ENCODE results near the gene HOXB9. TPM values are rescaled to one million over a fixed set of nuclear protein-coding genes. Genes with fewer than 3 reads are reported as not detected.

HOXB9 gene
- total RNA-seq, result not detected

DNA sequence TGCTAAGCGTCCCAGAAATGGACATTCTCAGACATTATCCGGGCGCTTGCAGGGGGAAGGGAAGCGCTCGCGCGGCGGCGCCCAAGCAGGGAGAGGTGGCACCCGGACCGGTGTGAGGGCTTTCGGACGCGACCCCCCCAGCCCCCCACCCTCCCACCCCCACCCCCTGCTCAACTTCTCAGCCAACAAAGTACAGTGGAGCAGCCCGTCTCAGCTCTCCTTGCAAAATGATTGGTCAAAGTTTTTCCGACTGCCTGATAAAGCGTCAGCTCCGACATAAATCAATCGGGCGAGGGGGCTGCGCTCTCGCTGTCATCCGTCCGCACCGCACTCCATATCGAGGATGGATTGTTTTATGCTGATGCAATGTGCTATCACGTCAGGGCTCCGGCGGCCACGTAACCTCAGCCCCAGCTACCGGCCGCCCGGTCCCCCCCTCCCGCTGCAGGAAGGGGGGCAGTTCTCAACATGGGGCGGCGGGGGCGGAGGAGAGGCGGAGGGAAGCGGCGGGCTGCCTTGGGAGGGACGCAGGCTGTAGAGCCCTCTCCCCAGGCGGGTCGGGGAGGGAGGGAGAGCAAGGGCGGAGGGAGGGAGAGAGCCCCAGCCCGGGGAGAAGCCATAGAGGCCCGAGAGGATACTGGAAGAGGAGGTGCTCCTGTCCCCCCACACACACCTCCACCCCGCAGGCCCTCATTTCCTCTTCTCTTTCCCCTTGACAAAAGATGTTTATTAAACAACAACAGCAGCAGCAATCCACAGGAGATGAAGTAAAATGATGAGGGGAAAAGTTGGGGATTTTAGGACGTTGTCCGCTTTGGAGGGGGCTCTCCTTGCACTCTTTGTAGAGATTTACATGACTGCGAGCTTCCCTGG is at the start of gene HOXB9:
Gene HOXB9 (minus strand): TSS at position 114 of the 873 bp plus-strand sequence. CDS start 89 bp downstream, at position 25.
- no peak for DNase-seq

DNA sequence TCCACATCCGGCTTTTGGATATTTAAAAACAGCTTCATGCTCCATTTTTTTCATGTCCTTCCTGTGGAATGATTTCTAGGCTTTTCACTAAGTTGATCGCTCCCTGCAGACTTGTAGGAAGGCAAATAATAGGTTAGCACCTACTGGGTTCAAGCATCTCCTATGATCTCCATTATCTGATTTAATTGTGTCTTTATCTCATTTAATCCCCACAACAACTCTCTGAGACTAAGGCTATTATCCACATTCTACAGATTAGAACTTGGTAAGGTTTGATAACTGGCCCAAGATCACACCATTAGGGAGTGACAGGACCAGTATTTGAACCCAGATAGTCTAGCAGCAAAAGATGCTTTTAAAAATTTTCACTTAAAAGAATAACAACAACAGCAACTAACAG is 46.2 kb upstream of the HOXB9 start:
- DNase-seq, result no peak

- peak; percentile 88 for DNase-seq
These were observed 45.6 kb upstream of the HOXB9 start for GRCh38 chr17:48671697-48672171.

DNA sequence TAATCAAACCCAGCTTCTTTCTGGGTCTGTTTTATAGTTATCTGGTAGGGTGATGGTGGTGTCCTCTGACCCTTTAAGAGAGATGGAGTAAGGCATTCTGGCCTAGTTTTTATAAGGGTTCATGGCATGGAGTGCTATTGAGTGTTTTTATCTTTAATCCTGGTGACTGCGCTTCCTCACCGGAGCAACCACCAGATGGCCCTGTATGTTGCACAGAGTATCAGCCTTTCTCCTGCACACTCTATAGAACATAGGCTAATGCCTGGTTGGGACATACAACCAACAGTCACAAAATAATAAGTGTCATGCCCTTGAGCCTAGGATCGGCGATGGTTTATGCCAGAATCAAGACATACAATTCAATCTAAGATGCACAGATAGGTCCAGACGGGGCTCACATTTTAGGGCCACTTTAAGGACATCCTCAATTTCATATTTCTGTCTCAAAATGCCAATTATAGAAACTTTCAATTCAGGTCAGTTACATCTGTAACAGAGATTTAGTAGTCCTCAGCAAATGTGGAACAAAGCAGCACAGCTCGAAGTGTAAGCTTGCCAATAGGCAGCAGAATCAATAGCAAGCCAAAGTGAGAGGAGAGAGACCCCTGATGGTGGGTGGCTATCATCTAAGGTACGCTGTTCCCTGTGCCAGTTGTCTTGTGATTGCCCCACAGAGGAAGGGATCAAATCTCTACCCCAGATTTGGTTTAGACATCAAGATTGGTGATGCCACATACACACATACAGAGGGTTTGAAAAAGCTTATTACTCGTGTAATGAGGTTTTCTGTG is 37.2 kb upstream of the HOXB9 start:
- no peak for DNase-seq

DNA sequence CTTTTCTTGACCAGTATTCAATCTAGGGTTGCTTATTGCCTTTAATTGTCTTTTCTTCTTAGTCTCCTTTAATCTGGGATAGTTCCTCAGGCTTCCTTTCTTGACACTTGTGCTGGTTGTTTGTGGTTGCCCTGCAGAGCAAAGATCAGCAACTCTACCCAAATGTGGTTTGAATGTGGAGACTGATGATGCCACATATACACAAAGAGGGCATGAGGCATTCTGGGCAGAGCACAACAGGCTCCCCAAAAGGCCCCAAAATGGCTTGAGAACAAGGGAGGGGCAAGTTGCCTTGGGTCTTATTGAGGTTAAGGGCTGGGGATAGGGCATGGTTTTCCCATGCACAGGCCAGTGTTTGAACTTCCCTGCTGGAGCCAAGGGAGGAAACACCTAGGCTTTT is 29.8 kb upstream of the HOXB9 start:
- no peak for DNase-seq

- DNase-seq, result no peak
These were observed 23.6 kb upstream of the HOXB9 start for GRCh38 chr17:48649741-48650140.

DNA sequence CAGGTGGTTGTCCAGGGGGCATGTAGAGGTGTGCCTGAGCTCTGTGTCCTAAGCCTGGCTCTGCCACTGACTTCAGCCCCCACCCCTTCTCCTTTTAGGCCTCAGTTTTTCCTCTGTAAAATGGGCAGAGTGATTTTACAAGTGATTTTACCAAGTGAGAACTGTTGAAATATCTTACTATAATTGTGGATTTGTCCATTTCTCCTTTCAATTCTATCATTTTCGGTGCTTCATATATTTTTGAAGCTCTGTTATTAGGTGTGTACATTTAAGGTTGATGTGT is 21.7 kb upstream of the HOXB9 start:
- no peak for DNase-seq

- DNase-seq, result no peak
These were observed 21.2 kb upstream of the HOXB9 start for GRCh38 chr17:48647103-48647962.

- DNase-seq, result no peak
These were observed 20.3 kb upstream of the HOXB9 start for GRCh38 chr17:48646183-48647102.

DNA sequence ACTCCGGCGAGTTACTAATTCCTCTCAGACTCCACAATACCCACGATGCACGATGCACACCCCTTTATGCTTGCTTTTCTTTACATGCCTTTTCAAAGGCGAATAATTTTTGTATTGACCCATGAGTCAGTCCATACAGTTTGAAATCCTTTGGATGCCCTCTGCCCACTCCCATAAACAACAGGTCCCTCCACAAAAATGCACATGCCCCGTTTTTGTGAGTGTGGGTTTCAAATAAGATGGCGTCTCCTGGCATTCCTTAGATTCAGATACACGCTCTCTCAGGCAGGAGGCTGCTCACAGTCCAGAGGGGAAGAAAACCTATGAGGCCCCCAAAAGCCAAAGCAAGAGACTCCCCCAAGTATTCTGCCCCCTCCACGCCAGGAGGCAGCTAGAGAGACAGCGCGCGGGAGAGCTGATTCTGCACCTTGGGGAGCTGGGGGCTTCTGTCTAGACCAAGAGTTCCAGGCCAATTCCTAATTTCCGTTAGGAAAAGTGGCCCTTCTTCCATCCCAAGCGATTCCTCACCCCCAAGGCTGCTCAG is 19.6 kb upstream of the HOXB9 start:
- no peak for DNase-seq

- no peak for DNase-seq
These were observed 18.9 kb upstream of the HOXB9 start for GRCh38 chr17:48644910-48645557.

DNA sequence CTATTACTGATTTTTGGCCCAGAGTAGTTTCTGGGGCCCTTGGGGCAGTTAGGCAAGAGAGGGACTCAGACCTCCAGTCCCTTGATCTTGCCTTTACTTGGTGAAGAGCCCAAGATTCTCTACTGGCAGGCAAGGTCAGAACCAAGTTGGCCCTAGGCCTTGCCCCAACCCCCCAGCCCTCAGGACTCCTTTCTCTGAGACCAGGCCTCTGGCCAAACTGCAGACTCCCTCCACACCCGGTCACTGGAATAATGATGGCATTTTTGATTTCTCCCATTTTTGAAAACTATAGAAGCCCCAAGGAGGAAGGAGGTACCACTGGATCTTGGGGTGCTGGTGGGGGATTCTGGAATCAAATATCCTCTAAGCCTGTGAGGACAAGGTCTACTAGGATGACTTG is 18.0 kb upstream of the HOXB9 start:
- no peak for DNase-seq

DNA sequence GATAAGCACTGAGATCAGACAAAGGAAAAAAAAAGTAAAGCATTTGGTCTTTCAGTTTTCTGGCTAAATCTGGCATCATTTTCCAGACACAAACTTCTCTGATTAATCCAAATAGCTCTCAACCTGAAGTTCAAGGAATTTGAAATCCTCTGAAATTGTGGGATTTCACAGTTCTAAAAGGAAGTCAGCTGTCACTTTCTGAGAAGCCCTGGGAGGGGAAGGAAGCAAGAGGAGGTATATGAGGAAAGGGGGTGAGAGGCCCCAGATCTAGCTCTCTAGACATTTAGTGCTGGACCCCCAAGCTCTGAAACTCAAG is 17.5 kb upstream of the HOXB9 start:
- no peak for DNase-seq

DNA sequence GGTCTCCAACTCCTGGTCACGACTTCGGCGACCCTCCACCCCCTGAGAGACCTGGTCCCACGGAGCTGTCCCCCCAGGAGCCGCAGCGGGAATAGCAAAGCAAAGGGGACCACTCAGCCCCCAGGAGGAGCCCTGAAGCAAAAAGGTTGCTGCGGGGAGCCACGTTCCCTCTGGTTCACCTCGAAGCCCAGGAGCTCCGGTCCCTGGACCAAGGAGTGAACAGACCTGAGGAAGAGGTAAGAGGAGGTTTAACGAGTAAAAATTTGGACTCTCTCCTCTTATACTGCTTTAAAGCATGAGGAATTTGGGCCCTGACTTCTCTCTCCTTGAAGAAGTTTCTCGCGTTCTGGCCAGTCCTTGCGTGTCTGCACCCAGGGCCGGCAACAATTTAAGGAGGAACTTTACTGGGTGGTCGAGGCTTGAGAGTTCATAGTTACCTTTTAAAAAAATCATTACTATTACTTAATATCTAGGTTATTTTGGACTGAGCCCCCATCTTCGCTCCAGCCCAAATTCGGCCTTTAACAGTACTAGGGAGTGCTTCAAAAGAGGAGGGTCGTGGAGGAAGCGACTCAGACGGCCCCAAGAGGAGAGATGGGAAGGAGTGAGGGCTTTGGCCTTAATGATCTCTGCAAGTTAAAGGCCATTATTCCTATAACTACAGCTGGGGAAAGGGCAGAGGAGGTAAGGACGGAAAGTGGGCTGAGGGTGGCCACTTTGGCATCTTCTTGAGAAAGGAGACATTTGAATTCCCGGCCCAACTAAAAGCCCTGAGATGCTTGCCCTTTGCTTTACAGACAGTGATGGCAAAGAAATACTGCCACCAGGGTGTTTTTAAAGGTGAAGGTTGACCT is 16.9 kb upstream of the HOXB9 start:
- no peak for DNase-seq

GRCh38 chr17:48642059-48642842 is 16.1 kb upstream of the HOXB9 start:
- no peak for DNase-seq

DNA sequence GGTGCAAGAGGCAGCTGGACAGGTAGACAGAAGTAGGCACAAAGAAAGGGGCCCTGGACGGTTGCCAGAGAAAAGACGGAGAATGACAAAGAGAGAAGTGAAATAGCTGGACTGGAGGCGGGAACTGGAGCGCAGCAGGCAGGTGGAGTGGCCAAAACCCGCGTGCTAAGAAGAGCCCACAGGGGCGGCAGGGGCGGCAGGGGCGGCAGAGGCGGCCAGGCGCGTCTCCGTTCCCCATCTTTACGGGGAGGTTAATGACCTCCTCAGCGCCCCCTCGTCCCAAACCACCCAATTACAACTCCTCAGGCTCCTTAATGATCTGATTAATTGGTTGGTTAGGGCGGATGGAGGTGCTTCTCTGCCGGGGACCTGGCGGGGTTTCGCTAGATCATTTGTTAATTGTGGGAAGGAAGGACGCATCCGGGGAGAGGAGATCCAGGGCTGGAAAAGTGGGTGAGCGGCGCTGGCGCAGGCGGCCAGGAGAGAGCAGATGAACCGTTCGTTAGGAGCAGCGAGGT is 15.4 kb upstream of the HOXB9 start:
- DNase-seq, result no peak

DNA sequence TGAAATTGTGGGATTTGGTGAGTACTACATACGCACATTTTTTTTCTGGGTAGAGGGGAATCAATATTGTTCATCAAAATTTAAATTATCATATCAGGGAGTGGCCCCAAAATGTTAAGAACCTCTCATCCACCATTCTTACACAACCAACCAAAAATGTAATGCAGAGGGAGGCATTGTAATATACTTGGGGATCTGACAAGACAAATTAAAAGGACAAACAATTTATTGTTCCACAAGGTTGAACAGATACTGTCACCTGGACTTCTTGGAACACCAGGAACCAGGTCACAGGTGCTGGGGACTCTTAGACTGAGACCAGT is 14.7 kb upstream of the HOXB9 start:
- no peak for DNase-seq

- DNase-seq, result no peak
These were observed 14.1 kb upstream of the HOXB9 start for GRCh38 chr17:48639982-48640857.

Data from tongue (tissue), 2 donors.